Esophagus muscularis mucosa (tissue), 4 donors: Measurements from ENCODE around the gene RMDN2. TPM values are rescaled to one million over a fixed set of nuclear protein-coding genes. Genes with fewer than 3 reads are reported as not detected.

ENCODE experiments used
- DNase-seq: peaks from one replicate; pipeline ENCODE4 v3.0.0-alpha.2; 2017; ENCODE audit errors: extremely low spot score
- H3K27ac ChIP-seq, 4 donors: fragments of 200-600 bp; sonication (generic); replicated peaks in 1 of 4; 1 replicate in 3 of 4; 2 replicates in 1 of 4; pipeline ENCODE4 v1.5.1; 2016 to 2019; ENCODE audit warnings: mild to moderate bottlenecking in 1 of 4
- H3K27me3 ChIP-seq, 4 donors: fragments of 200-600 bp; sonication (generic); one replicate each; pipeline versions ENCODE4 v1.5.1 to v1.6.0; 2016 to 2019
- H3K36me3 ChIP-seq, 4 donors: fragments of 200-600 bp; sonication (generic); one replicate each; pipeline ENCODE4 v1.5.1; 2016 to 2019
- H3K4me1 ChIP-seq, 4 donors: fragments of 200-600 bp; sonication (generic); one replicate each; pipeline ENCODE4 v1.5.1; 2016 to 2019
- H3K4me3 ChIP-seq, 4 donors: fragments of 200-600 bp; sonication (generic); 1 replicate in 2 of 4; 2 replicates in 2 of 4; pipeline ENCODE4 v1.5.1; 2016 to 2019; ENCODE audit warnings: mild to moderate bottlenecking in 4 of 4, moderate library complexity in 1 of 4
- H3K9me3 ChIP-seq, 4 donors: fragments of 200-600 bp; sonication (generic); 1 replicate in 3 of 4; 2 replicates in 1 of 4; pipeline ENCODE4 v1.5.1; 2016 to 2019
- EP300 ChIP-seq: sonication (generic); formaldehyde crosslinking; IDR thresholded peaks from one replicate; pipeline ENCODE4 v1.6.1; 2017; ENCODE audit warnings: antibody characterized with exemption
- POLR2A ChIP-seq: fragments of 450-650 bp; IDR thresholded peaks from one replicate; pipeline ENCODE4 v1.6.1; 2017; ENCODE audit warnings: antibody characterized with exemption, moderate library complexity, mild to moderate bottlenecking, low read depth
- POLR2AphosphoS5 ChIP-seq, 2 donors: sonication (generic); formaldehyde crosslinking; IDR thresholded peaks; one replicate each; pipeline ENCODE4 v1.6.1; 2017; ENCODE audit warnings: antibody characterized with exemption in 2 of 2
- WGBS: methylation state at CpG from one replicate; pipeline ENCODE4 v1.1.5; 2018; 5-methylcytosine and 5-hydroxymethylcytosine counted together
- intact Hi-C: fragments of 100-400 bp; cut with DNase I; formaldehyde crosslinking; loops from one replicate; pipeline ENCODE4 v1.15.1; 2023
- total RNA-seq, 4 donors: library from RNA; depleted of rRNA; stranded (reverse); fragments of >200 nt; gene quantifications; one replicate each; pipeline versions ENCODE4 v1.1.0 to v1.2.1, GENCODE V29; 2016
- TF ChIP-seq, protein P1 (sequence below), 3 experiments: fragments of 200-600 bp in 2 of 3; fragments of 450-650 bp in 1 of 3; sonication (generic) in 2 of 3; IDR thresholded peaks; one replicate each; pipeline ENCODE4 v1.5.1; 2017 to 2019; ENCODE audit warnings: antibody characterized with exemption in 3 of 3, mild to moderate bottlenecking in 2 of 3, moderate library complexity in 1 of 3

RMDN2 gene
- total RNA-seq, 4 donors from 2014 or later = 11.0 to 22.8 (median 13.2) TPM

DNA sequence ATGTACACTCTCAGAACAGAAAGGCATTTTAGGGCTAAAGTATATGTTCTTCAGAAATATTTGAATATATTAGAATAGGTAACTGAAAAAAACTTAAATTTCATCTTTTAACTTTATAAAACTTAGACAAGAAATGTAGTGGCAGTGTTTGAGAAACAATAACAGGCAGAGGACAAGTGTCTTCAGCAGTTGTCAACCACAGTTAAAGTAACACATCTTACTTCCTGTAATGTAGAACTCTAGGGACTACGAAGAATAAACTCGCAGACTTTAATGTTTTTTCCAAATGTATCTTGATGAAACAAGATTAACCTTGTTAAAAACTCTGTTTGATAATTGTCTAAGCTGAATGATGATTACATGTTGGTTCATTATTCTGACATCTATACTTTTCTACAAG lies 50.7 kb downstream of the RMDN2 start:
- Histone ChIP-seq H3K9me3 (no peaks in the 10 kb centered on the region), H3K4me1 (no peaks in the 10 kb centered on the region), H3K27me3 (no peaks in the 10 kb centered on the region), H3K27ac (no peak overlapping the region), H3K36me3 (no peaks in the 10 kb centered on the region), H3K4me3 (no peak overlapping the region)
- DNase-seq = no peak
- TF ChIP-seq POLR2AphosphoS5 (IDR thresholded peaks at IDR 0.05) (no peak), POLR2A (no peak), EP300 (no peak)
- TF ChIP-seq, protein P1, sequence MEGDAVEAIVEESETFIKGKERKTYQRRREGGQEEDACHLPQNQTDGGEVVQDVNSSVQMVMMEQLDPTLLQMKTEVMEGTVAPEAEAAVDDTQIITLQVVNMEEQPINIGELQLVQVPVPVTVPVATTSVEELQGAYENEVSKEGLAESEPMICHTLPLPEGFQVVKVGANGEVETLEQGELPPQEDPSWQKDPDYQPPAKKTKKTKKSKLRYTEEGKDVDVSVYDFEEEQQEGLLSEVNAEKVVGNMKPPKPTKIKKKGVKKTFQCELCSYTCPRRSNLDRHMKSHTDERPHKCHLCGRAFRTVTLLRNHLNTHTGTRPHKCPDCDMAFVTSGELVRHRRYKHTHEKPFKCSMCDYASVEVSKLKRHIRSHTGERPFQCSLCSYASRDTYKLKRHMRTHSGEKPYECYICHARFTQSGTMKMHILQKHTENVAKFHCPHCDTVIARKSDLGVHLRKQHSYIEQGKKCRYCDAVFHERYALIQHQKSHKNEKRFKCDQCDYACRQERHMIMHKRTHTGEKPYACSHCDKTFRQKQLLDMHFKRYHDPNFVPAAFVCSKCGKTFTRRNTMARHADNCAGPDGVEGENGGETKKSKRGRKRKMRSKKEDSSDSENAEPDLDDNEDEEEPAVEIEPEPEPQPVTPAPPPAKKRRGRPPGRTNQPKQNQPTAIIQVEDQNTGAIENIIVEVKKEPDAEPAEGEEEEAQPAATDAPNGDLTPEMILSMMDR (IDR thresholded peaks at IDR 0.05) = no peak
- 73% methylated on average over 2 of the region's 2 CpGs for WGBS
- intact Hi-C loops = loop anchor here (10.0 kb wide), 1 partner anchor 81 kb away; no protein-coding TSS in a partner anchor

DNA sequence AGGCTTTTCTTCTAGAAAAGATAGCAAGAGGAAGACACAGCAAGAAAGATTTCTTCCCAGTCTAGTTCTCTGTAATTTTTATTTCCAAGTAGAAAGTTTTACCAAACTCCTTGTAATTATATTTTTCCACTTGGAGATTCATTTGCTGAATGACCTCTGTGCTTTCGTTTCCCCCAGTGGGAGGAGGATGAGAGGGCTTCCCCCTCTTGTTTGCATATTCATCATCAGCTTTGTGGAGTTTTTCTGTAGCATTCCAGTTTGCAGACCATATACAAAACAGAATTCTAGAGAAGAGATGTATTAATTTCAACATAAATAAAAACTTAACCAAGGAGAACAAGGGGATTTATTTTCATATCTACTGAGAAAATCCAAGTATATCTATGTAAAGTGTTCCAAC lies 51.3 kb downstream of the RMDN2 start:
- no peak for DNase-seq
- no peak overlapping the region for H3K4me3 ChIP-seq
- WGBS = 75% methylated on average over 1 of the region's 1 CpG
- no peak for TF ChIP-seq POLR2AphosphoS5 (IDR thresholded peaks at IDR 0.05)
- TF ChIP-seq, protein P1 (IDR thresholded peaks at IDR 0.05) = no peak
- TF ChIP-seq POLR2A = no peak
- no peak for TF ChIP-seq EP300
- H3K27me3 ChIP-seq = no peaks in the 10 kb centered on the region
- no peaks in the 10 kb centered on the region for H3K9me3 ChIP-seq
- H3K36me3 ChIP-seq = no peaks in the 10 kb centered on the region
- H3K27ac ChIP-seq = no peak overlapping the region
- no peaks in the 10 kb centered on the region for H3K4me1 ChIP-seq
- intact Hi-C loops = loop anchor here (10.0 kb wide), 1 partner anchor 82 kb away; no protein-coding TSS in a partner anchor

DNA sequence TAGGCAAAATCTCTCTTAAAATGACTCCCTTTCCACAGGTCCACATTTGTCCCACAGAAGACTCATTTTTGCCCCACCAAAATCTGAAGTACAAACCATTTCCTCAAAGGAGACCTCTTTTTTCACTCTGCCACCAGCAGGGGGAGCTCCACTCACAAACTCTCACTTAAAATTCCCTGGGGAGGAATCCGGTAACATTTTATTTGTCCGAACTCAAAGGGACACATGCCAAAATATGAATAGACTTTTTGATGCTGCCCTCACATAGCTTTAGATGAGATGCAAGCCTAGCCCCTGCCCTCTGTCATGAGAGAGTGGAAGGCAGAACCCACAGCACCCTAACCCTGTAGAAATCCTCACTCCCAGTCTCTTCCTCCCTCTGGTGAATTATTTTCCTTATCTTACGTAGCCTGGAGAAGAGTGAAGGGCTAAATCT lies 57.1 kb downstream of the RMDN2 start:
- Histone ChIP-seq H3K27me3 (no peaks in the 10 kb centered on the region), H3K27ac (no peak overlapping the region), H3K36me3 (no peaks in the 10 kb centered on the region), H3K9me3 (no peaks in the 10 kb centered on the region), H3K4me3 (peak overlapping the region; percentile 19 to 52 (median 32)), H3K4me1 (peaks cover 4 to 6% (median 4%) of the 10 kb centered on the region in 4 donors)
- intact Hi-C loops = loop anchor here (2.0 kb wide), 1 partner anchor 293 kb away; no protein-coding TSS in a partner anchor
- peak; percentile 95 for DNase-seq
- TF ChIP-seq EP300 = no peak
- no peak for TF ChIP-seq POLR2A
- TF ChIP-seq, protein P1 (IDR thresholded peaks at IDR 0.05) = peak; percentile 78 to 83 (median 79)
- no peak for TF ChIP-seq POLR2AphosphoS5 (IDR thresholded peaks at IDR 0.05)
- WGBS = 17% methylated on average over 3 of the region's 3 CpGs

DNA sequence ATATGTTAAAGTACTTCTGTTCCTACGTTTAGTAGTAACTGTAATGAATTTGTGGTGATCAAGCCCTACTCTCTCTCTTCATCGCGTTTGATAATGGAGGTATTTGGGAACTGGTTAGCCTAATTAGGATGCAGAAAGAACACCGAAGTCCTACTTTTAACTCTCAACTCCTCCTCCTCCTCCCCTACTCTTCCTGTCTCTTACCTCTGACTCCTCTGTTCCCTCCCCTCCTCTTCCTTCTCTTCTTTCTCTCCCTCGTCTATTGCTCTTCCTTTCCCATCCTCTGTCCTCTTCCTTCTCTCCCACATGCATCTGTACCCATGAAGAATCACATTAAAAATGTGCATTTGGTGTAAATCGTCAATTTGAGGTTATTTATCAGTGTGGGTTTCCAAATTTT lies 57.8 kb downstream of the RMDN2 start:
- intact Hi-C loops = loop anchor here (2.0 kb wide), 1 partner anchor 292 kb away; no protein-coding TSS in a partner anchor
- TF ChIP-seq POLR2A (no peak), EP300 (no peak), POLR2AphosphoS5 (IDR thresholded peaks at IDR 0.05) (no peak)
- TF ChIP-seq, protein P1 (IDR thresholded peaks at IDR 0.05) = no peak
- no peak for DNase-seq
- 71% methylated on average over 6 of the region's 6 CpGs for WGBS
- Histone ChIP-seq H3K4me3 (no peak overlapping the region), H3K27me3 (no peaks in the 10 kb centered on the region), H3K9me3 (no peaks in the 10 kb centered on the region), H3K36me3 (no peaks in the 10 kb centered on the region), H3K4me1 (peaks cover 4 to 6% (median 4%) of the 10 kb centered on the region in 4 donors), H3K27ac (no peak overlapping the region)

DNA sequence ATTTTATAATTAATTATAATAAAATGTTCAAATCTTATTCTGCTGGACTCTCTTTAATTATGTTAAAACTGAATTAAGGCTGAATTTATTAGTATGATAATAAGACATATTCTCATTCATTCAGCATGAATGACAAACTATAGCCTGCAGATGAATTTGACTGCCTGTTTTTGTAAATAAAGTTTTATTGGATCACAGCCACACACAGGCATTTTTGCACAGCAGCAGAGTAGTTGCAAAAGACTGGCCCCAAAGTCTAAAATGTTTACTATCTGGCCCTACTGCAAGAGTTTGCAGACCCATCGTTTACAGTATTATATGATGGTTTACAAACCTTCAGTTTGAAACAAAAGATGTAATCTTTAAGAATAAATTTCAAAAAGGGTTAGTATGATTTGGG lies 58.6 kb downstream of the RMDN2 start:
- Histone ChIP-seq H3K4me3 (no peak overlapping the region), H3K36me3 (no peaks in the 10 kb centered on the region), H3K27me3 (no peaks in the 10 kb centered on the region), H3K9me3 (no peaks in the 10 kb centered on the region), H3K27ac (no peak overlapping the region), H3K4me1 (peaks cover 4 to 6% (median 4%) of the 10 kb centered on the region in 4 donors)
- no peak for TF ChIP-seq POLR2AphosphoS5 (IDR thresholded peaks at IDR 0.05)
- no peak for TF ChIP-seq POLR2A
- TF ChIP-seq EP300 = no peak
- TF ChIP-seq, protein P1 (IDR thresholded peaks at IDR 0.05) = no peak
- DNase-seq = no peak
- 74% methylated on average over 1 of the region's 1 CpG for WGBS
- intact Hi-C loops = loop anchor here (2.0 kb wide), 1 partner anchor 291 kb away; no protein-coding TSS in a partner anchor
